CD4-positive, alpha-beta T cell treated with Interferon gamma for 1 hour (primary cell): ENCODE results near the gene ABAT.

Experiments used
- DNase-seq: peaks from one replicate; pipeline ENCODE4 v3.0.0-alpha.2; 2020

The ABAT gene

GRCh38 chr16:8674413-8675022 is at the start of gene ABAT:
Gene ABAT, plus strand, starts transcription at chr16:8674617. Its CDS starts 61,123 bp downstream, at chr16:8735740.
- peak; percentile 88 for DNase-seq

GRCh38 chr16:8625491-8626087 is 48.8 kb upstream of the ABAT start:
- no peak for DNase-seq

GRCh38 chr16:8626946-8627345 is 47.5 kb upstream of the ABAT start:
- no peak for DNase-seq

- no peak for DNase-seq
These were observed 47.0 kb upstream of the ABAT start for GRCh38 chr16:8627456-8627855.

DNA sequence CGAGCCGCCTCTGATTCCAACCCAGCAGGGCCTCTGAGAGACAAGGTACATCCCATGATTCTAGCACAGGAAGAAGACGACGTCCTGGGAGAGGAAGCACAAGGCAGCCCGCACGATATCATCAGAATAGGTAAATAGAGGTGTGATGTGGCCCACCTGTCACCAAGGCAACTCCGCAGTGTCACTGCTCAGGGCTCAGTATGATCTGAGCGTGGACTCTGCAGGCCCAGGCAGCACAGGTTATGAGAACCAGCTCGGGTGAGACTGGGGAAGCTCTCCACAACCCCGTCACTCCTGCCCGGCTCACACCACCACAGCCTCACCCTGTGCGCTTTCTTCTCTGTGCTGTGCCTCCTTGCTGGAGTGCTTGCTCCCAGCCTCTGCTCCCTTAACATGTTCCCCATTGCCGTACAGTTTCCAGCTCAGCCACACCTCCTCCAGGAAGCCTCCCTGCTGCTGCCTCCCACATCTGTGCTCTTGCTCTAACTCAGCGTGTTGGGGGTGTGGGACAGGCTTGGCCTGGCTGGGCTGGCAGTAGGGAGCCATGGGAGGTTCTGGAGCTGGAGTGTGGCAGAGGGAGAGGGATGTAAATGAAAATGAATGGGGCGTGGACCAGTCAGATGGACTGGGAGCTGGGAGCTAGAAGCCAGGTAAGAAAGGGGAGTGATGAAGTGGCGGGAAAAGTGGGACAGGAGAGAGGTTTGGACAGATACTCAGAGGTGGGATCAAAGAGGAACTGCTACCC is 45.3 kb upstream of the ABAT start:
- DNase-seq, result no peak

DNA sequence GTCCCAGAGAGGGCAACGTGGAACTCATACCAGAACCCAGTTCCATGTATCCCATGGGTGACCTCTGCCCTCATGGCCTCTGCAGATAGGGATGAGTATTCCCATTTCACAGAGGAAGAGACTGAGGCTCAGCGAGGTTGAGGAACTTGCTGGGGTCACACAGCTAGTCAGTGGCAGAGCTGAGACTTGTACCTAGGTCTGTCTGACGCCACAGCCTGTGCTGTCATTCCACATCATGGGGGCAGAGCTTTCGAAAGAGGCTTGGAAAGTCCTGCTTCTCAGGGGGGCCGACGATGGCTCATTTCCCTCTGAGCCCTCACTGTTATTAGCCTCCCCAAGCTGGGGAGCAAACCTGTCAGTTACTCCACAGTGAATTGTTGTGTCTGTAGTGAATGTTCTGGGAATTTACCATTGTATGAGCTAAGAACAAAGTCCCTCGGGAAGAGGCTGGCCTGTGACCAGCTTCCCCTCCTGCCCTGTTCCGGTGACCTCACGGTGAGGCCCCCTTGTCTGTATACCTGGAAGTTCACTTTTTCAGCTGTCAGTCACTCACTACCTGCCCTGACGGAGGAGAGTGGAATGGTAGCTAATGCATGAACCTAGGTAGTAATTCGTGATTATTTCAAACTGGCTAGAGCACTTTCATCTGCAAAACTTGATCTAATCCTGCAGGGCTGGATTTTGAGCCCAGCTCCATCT is 44.0 kb upstream of the ABAT start:
- no peak for DNase-seq

DNA sequence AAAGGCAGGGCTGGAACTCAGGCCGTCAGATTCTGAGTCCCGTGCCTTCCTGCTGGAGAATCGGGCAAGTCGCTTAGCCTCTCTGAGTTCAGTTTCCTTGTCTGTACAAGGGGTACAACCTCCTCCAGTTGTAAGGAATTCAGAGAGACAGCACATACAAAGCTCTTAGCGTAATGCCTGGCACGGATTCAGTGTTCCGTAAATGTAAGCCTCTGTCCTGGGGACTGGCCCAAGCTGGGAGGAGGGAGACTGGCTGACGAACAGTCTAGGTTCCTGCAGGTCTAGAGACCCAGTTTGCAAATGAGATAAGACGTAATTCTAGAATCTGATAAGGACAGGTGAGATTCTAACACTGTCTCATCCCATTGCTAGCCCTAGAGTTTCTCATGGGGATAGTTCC is 43.0 kb upstream of the ABAT start:
- DNase-seq, result no peak

- DNase-seq, result no peak
These were observed 42.5 kb upstream of the ABAT start for GRCh38 chr16:8631818-8632465.

DNA sequence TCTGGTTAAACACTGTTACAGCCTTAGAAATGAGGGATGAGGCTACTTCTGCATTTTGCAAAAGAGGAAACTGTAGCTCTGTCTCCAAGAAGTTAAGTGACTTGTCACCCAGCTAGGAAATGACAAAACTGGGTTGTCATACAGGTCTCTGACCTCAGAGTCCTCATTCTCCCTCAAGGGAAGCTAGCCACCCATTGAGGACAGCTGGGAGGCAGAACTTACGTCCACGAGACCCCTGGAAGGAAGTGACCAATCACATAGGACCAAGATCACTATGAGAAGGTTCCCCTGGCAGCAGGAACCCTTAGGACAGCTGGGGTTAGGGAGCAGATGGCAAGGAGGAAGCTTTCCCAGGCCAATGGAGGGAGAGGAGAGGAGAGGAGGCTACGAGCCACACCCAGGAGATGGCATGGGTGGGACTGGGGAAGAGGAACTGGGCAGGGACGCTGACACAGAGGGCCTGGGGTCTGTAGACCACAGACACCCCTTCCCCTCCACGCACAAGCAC is 41.7 kb upstream of the ABAT start:
- peak; percentile 75 for DNase-seq

- DNase-seq, result no peak
These were observed 39.3 kb upstream of the ABAT start for GRCh38 chr16:8634991-8635736.

DNA sequence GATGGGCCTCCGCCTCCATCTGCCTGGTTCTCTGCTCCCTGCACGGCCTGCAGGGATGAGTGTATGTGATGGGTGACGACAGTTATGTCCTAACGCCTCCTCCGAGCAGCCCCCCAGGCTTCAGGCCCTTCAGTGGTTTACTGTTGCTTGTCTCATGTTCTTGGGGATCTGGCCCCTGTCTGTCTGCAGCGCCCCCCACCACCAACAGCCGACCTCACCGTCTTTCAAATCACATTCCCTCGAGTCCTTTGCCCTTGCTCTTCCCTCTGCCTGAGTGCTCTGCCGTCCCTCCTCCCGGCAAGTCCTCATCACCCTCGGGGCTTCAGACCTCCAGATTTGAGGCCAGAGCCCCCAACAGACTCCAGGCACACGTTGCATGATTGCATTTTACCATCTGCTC is 34.7 kb upstream of the ABAT start:
- DNase-seq, result no peak

DNA sequence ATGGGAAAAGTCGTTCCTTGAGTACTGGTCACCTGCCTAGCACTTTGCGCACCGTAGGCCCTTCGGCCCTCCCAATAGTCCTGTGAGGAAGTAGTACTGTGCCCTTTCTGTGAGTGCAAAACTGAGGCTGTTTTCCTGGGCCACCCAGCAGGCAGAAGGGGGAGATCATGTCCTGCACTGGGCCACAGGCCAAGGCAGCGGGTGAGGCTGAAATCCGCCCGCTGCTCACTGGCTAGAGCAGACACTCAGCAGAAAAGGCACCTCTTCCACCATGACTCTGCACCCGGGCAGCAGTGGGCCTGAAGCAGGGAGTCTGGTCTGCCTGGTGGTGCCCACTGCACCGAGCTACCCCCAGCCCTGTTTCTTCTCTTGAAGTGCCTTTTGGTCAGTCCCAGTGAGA is 32.7 kb upstream of the ABAT start:
- no peak for DNase-seq

DNA sequence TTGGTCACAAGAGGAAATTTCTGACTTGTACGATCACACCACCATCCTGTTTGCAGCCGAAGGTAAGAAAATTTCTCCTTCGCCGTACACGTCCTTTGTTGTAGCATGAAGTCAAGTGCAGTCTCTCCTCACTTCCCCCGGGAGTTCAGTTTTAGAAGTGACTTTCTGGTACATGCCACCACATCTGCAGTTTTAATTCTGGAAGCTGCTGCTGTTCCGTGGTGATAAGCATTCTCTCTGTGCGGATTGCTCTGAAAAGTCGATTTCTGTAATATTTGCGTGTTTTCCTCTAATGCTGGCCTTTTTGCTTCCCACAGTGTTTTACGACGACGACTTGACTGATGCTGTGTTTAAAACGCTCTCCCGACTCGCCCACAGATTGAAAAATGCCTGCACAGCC is 32.3 kb upstream of the ABAT start:
- no peak for DNase-seq

GRCh38 chr16:8644211-8645140 is 29.9 kb upstream of the ABAT start:
- DNase-seq, result peak; percentile 45

- DNase-seq, result no peak
These were observed 29.3 kb upstream of the ABAT start for GRCh38 chr16:8645141-8645521.

GRCh38 chr16:8645831-8646230 is 28.6 kb upstream of the ABAT start:
- DNase-seq, result no peak

GRCh38 chr16:8646326-8647053 is 27.9 kb upstream of the ABAT start:
- no peak for DNase-seq

DNA sequence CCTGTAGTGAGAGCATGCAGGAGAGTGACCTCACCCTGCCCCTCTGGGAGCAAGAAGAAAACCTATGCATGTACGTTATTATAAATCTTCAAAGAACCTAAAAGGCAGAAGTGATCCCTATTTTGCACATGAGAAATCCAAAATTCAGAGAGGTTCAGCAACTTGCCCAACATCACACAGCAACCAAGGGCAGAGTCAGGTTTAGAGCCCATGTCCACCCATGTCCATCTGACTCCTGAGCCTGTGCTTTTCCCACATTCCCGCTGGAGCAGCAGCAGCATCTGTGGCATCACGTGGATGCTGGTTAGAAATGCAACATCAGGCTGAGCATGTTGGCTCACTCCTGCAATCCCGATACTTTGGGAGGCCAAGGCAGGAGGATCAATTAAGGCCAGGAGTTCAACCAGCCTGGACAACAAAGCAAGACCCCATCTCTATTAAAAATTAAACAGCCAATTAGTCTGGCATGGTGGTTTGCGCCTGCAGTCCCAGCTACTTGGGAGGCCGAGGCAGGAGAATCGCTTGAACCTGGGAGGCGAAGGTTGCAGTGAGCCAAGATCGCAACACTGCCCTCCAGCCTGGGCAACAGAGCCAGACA is 26.6 kb upstream of the ABAT start:
- no peak for DNase-seq

DNA sequence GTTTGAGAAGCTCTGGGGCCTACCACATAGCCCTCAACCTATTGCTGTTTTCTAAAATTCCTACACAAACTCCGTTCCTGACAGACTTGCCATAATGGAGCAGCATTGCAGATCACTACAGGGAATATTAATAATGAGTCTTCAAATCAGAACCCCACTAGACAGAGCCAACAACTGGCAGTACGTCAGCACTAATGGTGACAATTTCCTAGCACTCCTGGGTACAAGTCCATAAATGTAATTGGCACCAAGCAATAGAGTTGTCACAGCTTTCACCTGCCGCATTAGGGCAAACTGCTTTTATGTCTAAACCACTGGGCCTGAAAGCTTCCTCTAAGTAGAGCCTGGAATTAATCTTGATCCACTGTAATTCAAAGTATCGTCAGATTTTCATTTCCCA is 25.5 kb upstream of the ABAT start:
- no peak for DNase-seq
